SJCRH30 (cell line): Measurements from ENCODE around the gene FABP2. TPM values are rescaled to one million over a fixed set of nuclear protein-coding genes. Genes with fewer than 3 reads are reported as not detected.
"Not testable (repeated sequence)": the region's sequence is repeated elsewhere in the genome, so short reads cannot be mapped to it uniquely, and the experiment has no call there.

ENCODE experiments used
- DNase-seq, 2 experiments: peaks; one replicate each; pipeline ENCODE4 v3.0.0-alpha.2; 2015 to 2020
- H3K27ac ChIP-seq: fragments of 250-450 bp; sonication (Bioruptor Pico); 2 replicates; pipeline ENCODE4 v1.5.1; 2020; ENCODE audit warnings: mild to moderate bottlenecking, moderate library complexity
- H3K27me3 ChIP-seq: fragments of 250-450 bp; sonication (Bioruptor Pico); 2 replicates; pipeline ENCODE4 v1.5.1; 2020; ENCODE audit warnings: mild to moderate bottlenecking, moderate library complexity
- H3K36me3 ChIP-seq: fragments of 250-450 bp; sonication (Bioruptor Pico); 2 replicates; pipeline ENCODE4 v1.5.1; 2020; ENCODE audit warnings: mild to moderate bottlenecking, moderate library complexity
- H3K4me1 ChIP-seq: fragments of 250-450 bp; sonication (Bioruptor Pico); 2 replicates; pipeline ENCODE4 v1.5.1; 2020; ENCODE audit warnings: mild to moderate bottlenecking, moderate library complexity
- H3K4me3 ChIP-seq: fragments of 250-450 bp; sonication (Bioruptor Pico); 2 replicates; pipeline ENCODE4 v1.5.1; 2020; ENCODE audit warnings: mild to moderate bottlenecking, moderate library complexity
- H3K9me3 ChIP-seq: fragments of 250-450 bp; sonication (Bioruptor Pico); replicated peaks from 2 replicates; pipeline ENCODE4 v1.5.1; 2020; ENCODE audit warnings: mild to moderate bottlenecking, moderate library complexity
- total RNA-seq: library from RNA; depleted of rRNA; stranded (reverse); fragments of >200 nt; shearing (Covaris generic); gene quantifications from 2 replicates; pipeline ENCODE4 v1.2.3, GENCODE V29; 2014

Gene FABP2
- total RNA-seq, 1 experiment from 2014 or later, result not detected

- not testable (repeated sequence) for H3K27ac ChIP-seq, H3K4me1 ChIP-seq, H3K27me3 ChIP-seq, H3K4me3 ChIP-seq, H3K36me3 ChIP-seq, H3K9me3 ChIP-seq, DNase-seq
These were observed 14.5 kb upstream of the FABP2 start for GRCh38 chr4:119336332-119336979.

DNA sequence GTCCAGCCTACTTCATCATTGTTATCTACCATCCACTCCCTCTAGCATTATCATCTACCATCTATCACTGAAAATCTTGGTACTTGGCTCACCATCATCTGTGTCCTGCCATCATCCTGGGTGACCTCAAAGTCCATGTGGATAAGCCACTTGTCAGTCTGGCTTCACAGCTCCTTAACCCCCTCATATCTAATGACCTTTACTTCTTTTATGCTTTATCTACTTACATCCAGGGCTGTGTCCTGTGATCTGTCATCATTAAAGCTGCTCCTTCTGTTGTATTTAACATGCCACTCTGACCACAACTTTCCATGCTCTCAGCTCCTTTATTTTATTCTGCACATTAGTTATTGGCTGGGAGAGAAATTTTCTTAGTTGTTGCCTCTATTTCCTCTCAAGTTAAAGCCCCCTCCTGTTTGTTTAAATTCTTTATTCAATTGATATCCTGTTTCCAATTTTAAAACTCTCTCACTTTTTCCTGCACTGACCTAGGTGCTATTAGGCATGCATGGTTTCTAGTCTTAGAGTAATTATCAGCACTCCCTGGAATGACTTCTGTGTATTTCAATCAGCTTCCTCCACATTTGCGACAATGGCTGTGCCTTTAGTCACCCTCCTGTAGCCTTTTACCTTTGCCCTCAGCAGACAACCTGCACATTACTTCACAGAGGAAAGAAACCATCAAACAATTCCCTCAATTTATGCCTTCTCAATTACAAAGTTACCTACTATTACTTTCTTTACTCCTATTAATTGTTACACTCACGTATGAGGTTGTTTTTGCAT is 8.1 kb upstream of the FABP2 start:
- Histone ChIP-seq H3K36me3 (no peaks in the 10 kb centered on the region), H3K27ac (no peak overlapping the region), H3K4me3 (no peak overlapping the region), H3K9me3 (no peaks in the 10 kb centered on the region), H3K27me3 (no peaks in the 10 kb centered on the region), H3K4me1 (no peaks in the 10 kb centered on the region)
- no peak for DNase-seq

GRCh38 chr4:119328695-119329094 is 6.8 kb upstream of the FABP2 start:
- Histone ChIP-seq H3K36me3 (no peaks in the 10 kb centered on the region), H3K4me3 (no peak overlapping the region), H3K9me3 (0 out of 2 replicates have a peak, but pooled peaks cover 2% of the 10 kb centered on the region), H3K4me1 (no peaks in the 10 kb centered on the region), H3K27ac (no peak overlapping the region), H3K27me3 (no peaks in the 10 kb centered on the region)
- no peak for DNase-seq

- H3K27me3 ChIP-seq, result peaks cover 4% of the 10 kb centered on the region; the same call in 1 of the 2 replicates
- H3K9me3 ChIP-seq, result no peaks in the 10 kb centered on the region
- no peaks in the 10 kb centered on the region for H3K36me3 ChIP-seq
- no peak overlapping the region for H3K27ac ChIP-seq
- DNase-seq, result no peak
- no peak overlapping the region for H3K4me3 ChIP-seq
- no peaks in the 10 kb centered on the region for H3K4me1 ChIP-seq
These were observed 3.9 kb downstream of the FABP2 start for GRCh38 chr4:119317990-119318389.

- no peak overlapping the region for H3K4me3 ChIP-seq
- DNase-seq, result no peak
- peaks cover 4% of the 10 kb centered on the region; the same call in 1 of the 2 replicates for H3K27me3 ChIP-seq
- no peaks in the 10 kb centered on the region for H3K36me3 ChIP-seq
- no peaks in the 10 kb centered on the region for H3K4me1 ChIP-seq
- H3K9me3 ChIP-seq, result no peaks in the 10 kb centered on the region
- H3K27ac ChIP-seq, result no peak overlapping the region
These were observed 6.9 kb downstream of the FABP2 start for GRCh38 chr4:119315036-119315435.

- H3K4me1 ChIP-seq, result no peaks in the 10 kb centered on the region
- no peak overlapping the region for H3K4me3 ChIP-seq
- H3K27ac ChIP-seq, result no peak overlapping the region
- H3K36me3 ChIP-seq, result no peaks in the 10 kb centered on the region
- DNase-seq, result peak; percentile 30 to 66
- no peaks in the 10 kb centered on the region for H3K9me3 ChIP-seq
- peaks cover 4% of the 10 kb centered on the region; the same call in 1 of the 2 replicates for H3K27me3 ChIP-seq
These were observed 7.6 kb downstream of the FABP2 start for GRCh38 chr4:119314356-119314755.

GRCh38 chr4:119313237-119313636 is 8.7 kb downstream of the FABP2 start:
- DNase-seq, result no peak

DNA sequence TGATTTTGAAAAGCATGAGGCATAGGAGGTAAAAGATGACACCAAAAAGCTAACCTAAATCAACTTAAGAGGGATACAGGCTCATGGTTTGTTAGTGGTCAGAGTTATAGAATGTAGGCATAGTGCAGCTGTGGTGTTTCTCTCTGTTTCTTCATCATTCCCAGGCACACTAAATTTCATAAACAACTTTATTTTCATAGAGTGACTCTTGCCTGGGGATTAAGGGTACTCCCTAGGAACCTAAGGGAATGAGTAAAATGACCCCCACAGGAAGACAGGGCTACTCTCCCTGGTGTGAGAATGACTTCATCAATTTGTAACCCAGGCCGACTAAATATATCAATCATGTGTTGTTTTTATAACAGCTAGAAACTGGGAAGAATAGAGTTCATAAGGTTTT is 11.1 kb downstream of the FABP2 start:
- Histone ChIP-seq H3K27me3 (peaks cover 4% of the 10 kb centered on the region; the same call in 1 of the 2 replicates), H3K4me3 (no peak overlapping the region), H3K36me3 (no peaks in the 10 kb centered on the region), H3K9me3 (no peaks in the 10 kb centered on the region), H3K4me1 (no peaks in the 10 kb centered on the region), H3K27ac (no peak overlapping the region)
- no peak for DNase-seq

More at GRCh38 chr4:119313237-119313636, 8.7 kb downstream of the FABP2 start:
- Histone ChIP-seq H3K36me3 (no peaks in the 10 kb centered on the region), H3K4me1 (no peaks in the 10 kb centered on the region), H3K27me3 (peaks cover 4% of the 10 kb centered on the region; the same call in 1 of the 2 replicates), H3K9me3 (no peaks in the 10 kb centered on the region), H3K27ac (no peak overlapping the region), H3K4me3 (no peak overlapping the region)

GRCh38 chr4:119307606-119308005 is 14.3 kb downstream of the FABP2 start:
- Histone ChIP-seq H3K4me3 (no peak overlapping the region), H3K27ac (no peak overlapping the region), H3K36me3 (no peaks in the 10 kb centered on the region), H3K4me1 (no peaks in the 10 kb centered on the region), H3K9me3 (no peaks in the 10 kb centered on the region), H3K27me3 (no peaks in the 10 kb centered on the region)
- DNase-seq, result no peak

- Histone ChIP-seq H3K27ac (no peak overlapping the region), H3K27me3 (no peaks in the 10 kb centered on the region), H3K4me1 (no peaks in the 10 kb centered on the region), H3K4me3 (no peak overlapping the region), H3K9me3 (no peaks in the 10 kb centered on the region), H3K36me3 (no peaks in the 10 kb centered on the region)
- DNase-seq, result no peak
These were observed 17.5 kb downstream of the FABP2 start for GRCh38 chr4:119304431-119304830.

GRCh38 chr4:119303587-119304305 is 18.2 kb downstream of the FABP2 start:
- H3K27me3 ChIP-seq, result no peaks in the 10 kb centered on the region
- no peak for DNase-seq
- no peak overlapping the region for H3K27ac ChIP-seq
- H3K4me1 ChIP-seq, result peaks cover 3% of the 10 kb centered on the region; the same call in 1 of the 2 replicates
- no peaks in the 10 kb centered on the region for H3K9me3 ChIP-seq
- H3K36me3 ChIP-seq, result peaks cover 3% of the 10 kb centered on the region
- no peak overlapping the region for H3K4me3 ChIP-seq

DNA sequence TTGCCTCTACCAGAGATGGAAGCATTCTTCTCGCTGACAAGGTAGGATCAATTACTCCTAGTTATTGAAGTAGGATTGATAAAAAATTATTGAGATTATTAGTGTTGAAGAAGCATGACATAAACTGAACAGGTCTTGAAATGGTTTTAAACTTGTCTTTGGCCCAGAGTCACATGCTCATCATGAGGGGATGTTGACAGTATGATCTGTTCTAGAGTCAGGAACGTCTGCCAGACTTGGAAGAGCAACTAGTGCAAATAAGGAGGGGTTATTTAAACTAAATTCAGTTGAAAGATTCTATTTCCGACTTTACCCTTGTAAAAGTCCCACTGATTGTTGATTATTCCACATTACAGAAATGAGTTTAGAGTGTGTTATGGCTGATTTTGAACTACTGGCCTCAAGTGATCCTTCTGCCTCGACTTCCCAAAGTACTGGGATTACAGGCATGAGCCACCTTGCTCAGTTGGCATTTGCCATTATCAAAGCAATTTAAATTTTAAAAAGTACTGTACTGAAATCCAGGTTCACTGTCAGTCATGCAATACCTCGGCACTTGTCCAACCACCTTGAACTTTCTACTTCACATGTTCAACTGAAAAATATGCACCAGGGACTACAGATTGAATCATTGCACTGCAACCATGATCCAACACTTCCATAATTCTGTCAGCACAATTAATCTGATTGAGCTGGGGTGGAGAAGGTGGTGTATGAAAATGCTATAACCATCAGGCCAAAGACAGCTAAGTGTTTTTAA is 19.7 kb downstream of the FABP2 start:
- Histone ChIP-seq H3K36me3 (peaks cover 16% of the 10 kb centered on the region), H3K4me1 (peaks cover 5% of the 10 kb centered on the region; the same call in 1 of the 2 replicates), H3K4me3 (no peak overlapping the region), H3K9me3 (no peaks in the 10 kb centered on the region), H3K27me3 (no peaks in the 10 kb centered on the region), H3K27ac (no peak overlapping the region)
- no peak for DNase-seq

DNA sequence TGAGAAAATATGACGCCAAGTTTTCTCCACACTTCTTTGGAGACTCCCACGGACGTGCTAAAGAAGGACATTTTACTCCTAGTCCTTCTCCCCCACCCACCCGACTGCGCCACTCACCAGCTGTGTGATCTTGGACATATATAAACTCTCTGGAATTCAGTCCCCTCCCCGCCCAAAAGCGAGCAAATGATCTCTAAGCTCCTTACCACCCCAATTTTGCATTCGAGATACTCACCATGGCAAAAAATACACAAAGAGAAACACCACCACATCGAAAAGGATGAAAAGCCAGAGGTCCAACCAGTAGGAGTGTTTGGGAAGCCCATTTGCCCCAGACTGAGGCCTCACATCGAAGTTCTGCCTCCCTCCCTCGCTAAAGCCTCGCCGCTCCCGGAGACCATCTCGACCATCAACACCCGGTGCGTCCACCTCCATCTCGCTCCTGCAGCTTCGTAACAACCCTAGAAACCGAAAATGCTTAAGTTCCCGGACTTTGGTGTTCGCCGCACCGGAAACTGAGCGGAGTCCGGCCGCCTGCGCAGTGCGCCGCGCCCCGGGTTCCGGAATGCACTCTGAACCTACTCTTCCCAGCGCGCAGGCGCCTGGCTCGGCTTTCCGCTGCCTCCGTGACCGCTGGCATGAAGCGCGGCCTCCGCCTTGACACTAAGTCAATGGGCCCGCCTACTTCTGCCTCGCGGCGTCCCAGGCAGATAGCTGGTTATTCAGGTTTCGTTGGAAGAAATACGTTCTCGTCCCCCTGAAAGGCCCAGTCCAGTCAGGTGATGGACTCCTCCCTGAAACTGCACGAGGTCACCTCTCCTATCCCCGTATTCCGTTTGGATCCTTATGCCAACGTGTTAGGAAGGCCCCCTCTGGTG is 21.6 kb downstream of the FABP2 start:
- Histone ChIP-seq H3K27me3 (no peaks in the 10 kb centered on the region), H3K9me3 (no peaks in the 10 kb centered on the region), H3K4me1 (peaks cover 5% of the 10 kb centered on the region; the same call in 1 of the 2 replicates), H3K4me3 (peak overlapping the region; percentile 72), H3K36me3 (peaks cover 28% of the 10 kb centered on the region), H3K27ac (peak overlapping the region; percentile 51)
- peak; percentile 94 to 96 for DNase-seq
